ENCODE data around the gene RGS6. TPM values are rescaled to one million over a fixed set of nuclear protein-coding genes. Genes with fewer than 3 reads are reported as not detected.

Gene RGS6
- total RNA-seq, 4 donors from 2014 or later: 7.6 to 25.3 (median 17.2) TPM

DNA sequence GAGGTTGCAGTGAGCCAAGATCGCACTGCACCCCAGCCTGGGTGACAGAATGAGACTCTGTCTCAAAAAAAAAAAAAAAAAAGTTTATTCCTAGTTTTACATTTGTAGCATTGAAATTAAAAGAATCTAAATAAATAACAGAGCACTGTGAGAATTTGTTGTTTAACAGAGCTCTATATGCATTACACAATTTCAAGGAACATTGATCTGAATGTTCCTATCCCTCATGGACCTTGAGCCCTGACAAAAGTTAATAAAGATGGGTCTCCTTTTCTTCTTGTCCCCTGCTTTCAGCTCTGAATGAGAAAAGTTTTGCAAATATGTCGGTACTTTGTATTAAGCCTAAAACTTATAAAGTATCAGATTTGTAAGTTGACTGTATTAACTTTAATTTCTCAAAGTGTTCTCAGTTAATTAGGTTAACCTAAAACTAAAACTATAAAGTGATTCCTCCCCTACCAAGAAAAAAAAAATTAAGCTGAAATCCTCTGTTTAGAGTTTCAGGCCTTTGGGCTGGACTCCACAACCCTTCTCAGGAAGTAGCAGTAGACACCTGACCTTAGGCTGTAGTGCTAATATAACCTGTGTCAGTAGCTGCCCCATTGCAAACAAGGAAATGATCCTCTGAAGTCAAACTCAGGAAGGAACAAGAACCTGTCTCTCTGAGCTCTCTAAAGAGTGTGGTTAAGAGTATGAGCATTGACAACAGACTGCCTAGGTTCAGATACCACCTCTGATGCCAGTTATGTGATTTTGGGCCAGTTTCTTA lies 484.0 kb downstream of the RGS6 start:
- Histone ChIP-seq H3K27me3 (no peaks in the 10 kb centered on the region), H3K27ac (no peak overlapping the region), H3K4me1 (no peaks in the 10 kb centered on the region), H3K4me3 (replicated peaks in 1 of 3) (no peak overlapping the region), H3K36me3 (no peaks in the 10 kb centered on the region), H3K9me3 (no peaks in the 10 kb centered on the region)
- DNase-seq: no peak
- TF ChIP-seq, protein P1, sequence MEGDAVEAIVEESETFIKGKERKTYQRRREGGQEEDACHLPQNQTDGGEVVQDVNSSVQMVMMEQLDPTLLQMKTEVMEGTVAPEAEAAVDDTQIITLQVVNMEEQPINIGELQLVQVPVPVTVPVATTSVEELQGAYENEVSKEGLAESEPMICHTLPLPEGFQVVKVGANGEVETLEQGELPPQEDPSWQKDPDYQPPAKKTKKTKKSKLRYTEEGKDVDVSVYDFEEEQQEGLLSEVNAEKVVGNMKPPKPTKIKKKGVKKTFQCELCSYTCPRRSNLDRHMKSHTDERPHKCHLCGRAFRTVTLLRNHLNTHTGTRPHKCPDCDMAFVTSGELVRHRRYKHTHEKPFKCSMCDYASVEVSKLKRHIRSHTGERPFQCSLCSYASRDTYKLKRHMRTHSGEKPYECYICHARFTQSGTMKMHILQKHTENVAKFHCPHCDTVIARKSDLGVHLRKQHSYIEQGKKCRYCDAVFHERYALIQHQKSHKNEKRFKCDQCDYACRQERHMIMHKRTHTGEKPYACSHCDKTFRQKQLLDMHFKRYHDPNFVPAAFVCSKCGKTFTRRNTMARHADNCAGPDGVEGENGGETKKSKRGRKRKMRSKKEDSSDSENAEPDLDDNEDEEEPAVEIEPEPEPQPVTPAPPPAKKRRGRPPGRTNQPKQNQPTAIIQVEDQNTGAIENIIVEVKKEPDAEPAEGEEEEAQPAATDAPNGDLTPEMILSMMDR (IDR thresholded peaks at IDR 0.05): no peak
- no peak for TF ChIP-seq POLR2A (IDR thresholded peaks at IDR 0.05)
- intact Hi-C loops (cut with DNase I): no loop called here
- 95 to 99% methylated on average over 2 of the region's 2 CpGs for WGBS, 2 donors

DNA sequence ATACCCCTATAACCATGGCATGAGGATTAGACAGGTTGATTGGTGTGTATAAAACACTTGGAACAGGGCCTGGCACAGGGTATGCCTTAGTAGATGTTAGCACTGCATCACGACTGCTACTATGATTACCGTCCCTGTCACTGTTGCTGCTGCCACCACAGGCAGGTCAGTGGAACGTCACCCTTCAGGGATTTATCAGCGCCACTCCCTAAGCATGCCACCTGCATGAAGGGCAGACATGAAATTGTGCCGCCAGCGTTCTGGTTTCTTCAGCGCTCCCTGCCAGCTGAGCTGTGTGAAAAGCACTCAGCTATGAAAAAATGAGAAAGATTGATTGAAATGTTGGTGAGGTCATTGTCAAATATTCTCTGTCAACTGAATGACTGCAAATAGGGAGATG lies 484.7 kb downstream of the RGS6 start:
- Histone ChIP-seq H3K27ac (no peak overlapping the region), H3K4me1 (no peaks in the 10 kb centered on the region), H3K4me3 (replicated peaks in 1 of 3) (no peak overlapping the region), H3K36me3 (no peaks in the 10 kb centered on the region), H3K9me3 (no peaks in the 10 kb centered on the region), H3K27me3 (no peaks in the 10 kb centered on the region)
- peak; percentile 19 to 32 for DNase-seq
- WGBS, 2 donors: 50 to 67% methylated on average over 3 to 7 of the region's 7 CpGs
- no peak for TF ChIP-seq POLR2A (IDR thresholded peaks at IDR 0.05)
- TF ChIP-seq, protein P1 (IDR thresholded peaks at IDR 0.05): no peak
- intact Hi-C loops (cut with DNase I): no loop called here

DNA sequence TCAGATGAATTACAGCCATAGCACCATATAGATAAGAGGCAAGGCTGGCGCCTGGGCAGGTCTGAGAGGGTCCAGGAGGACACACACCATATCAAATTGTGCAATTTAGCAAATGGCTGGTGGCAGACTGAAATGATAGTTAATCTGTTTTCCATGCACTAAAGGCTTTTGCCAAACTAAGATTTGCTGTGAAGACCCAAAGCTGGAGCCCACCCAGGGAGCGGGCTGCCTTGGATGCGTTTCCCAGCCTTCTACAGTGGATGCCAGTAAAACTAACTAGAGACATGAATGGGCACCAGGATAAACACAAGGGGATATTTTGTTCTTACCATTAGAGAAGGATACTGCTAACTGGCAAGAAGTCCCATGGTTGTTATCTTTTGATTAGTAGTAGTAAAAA lies 486.6 kb downstream of the RGS6 start:
- H3K36me3 ChIP-seq: no peaks in the 10 kb centered on the region
- intact Hi-C loops (cut with DNase I): no loop called here
- no peak overlapping the region for H3K4me3 ChIP-seq (replicated peaks in 1 of 3)
- H3K27me3 ChIP-seq: no peaks in the 10 kb centered on the region
- WGBS, 2 donors: 78 to 85% methylated on average over 3 of the region's 3 CpGs
- TF ChIP-seq, protein P1 (IDR thresholded peaks at IDR 0.05): no peak
- TF ChIP-seq POLR2A (IDR thresholded peaks at IDR 0.05): no peak
- no peak overlapping the region for H3K27ac ChIP-seq
- no peak for DNase-seq
- no peaks in the 10 kb centered on the region for H3K9me3 ChIP-seq
- no peaks in the 10 kb centered on the region for H3K4me1 ChIP-seq

DNA sequence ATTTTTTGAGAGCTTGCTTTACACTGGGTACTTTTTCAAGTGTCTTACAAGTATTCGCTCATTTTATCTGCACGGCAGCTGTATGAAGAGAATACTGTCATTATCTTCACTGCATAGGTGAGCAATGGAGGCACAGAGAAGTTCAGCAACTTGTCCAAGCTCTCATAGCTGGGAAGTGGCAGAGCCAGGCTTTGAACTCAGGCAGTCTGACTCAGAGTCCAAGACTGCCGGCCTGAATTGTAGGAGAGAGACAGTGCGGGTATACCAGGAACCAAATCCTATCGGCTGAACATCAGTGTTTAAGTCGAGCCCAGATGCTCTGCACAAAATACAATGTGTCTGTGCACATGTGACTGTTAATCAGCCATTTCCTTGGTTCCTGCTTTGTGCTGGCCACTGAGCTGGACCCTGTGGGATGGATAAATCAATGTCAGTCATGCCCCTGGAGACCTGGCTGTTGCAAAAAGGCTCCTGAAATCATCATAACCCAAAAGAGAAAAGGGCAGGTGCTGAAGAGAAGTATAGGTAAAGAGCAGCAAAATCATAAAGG lies 487.1 kb downstream of the RGS6 start:
- no peaks in the 10 kb centered on the region for H3K36me3 ChIP-seq
- H3K27me3 ChIP-seq: no peaks in the 10 kb centered on the region
- no peak overlapping the region for H3K4me3 ChIP-seq (replicated peaks in 1 of 3)
- no peak overlapping the region for H3K27ac ChIP-seq
- no peaks in the 10 kb centered on the region for H3K4me1 ChIP-seq
- WGBS, 2 donors: 77 to 83% methylated on average over 6 of the region's 6 CpGs
- no peaks in the 10 kb centered on the region for H3K9me3 ChIP-seq
- intact Hi-C loops (cut with DNase I): no loop called here
- no peak for DNase-seq
- TF ChIP-seq, protein P1 (IDR thresholded peaks at IDR 0.05): no peak
- TF ChIP-seq POLR2A (IDR thresholded peaks at IDR 0.05): no peak

DNA sequence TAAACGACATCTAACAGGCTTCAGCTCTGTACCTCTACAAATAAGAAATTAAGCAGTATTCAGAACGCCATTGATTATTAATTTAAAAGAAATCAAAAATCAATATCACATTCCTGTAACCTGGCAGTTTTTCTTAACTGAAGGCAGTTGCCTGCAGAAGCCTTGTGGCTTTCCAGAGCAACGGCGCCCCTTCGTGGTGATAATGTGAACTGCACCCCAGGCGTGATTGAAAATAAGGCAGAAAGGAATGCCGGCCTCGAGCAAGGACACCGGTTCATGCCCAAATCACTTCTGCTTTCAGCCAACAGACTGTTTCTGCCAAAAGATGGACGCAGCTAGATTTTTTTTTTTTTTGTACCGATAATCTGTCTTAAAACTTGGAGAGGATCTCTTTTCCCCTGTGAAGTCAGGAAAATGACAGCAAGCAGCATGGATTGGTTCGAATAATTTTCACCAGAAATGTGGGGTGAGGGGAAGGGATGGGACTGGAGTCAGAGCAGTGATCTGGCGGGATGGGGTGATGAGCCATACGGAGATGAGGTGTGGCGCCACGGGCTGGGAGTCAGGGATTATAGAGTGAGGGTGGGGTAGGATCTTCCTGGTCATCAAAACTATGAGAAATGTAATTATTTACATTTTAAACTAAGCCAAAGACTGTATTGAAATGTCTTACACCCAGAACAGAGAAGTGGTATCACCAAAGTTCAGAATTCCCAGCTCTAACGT lies 488.7 kb downstream of the RGS6 start:
- intact Hi-C loops (cut with DNase I): no loop called here
- Histone ChIP-seq H3K9me3 (no peaks in the 10 kb centered on the region), H3K4me3 (replicated peaks in 1 of 3) (no peak overlapping the region), H3K27ac (no peak overlapping the region), H3K36me3 (no peaks in the 10 kb centered on the region), H3K27me3 (no peaks in the 10 kb centered on the region), H3K4me1 (no peaks in the 10 kb centered on the region)
- WGBS, 2 donors: 29 to 33% methylated on average over 17 of the region's 17 CpGs
- peak; percentile 86 to 92 for DNase-seq
- TF ChIP-seq, protein P1 (IDR thresholded peaks at IDR 0.05): peak; percentile 90 to 98 (median 94)
- TF ChIP-seq POLR2A (IDR thresholded peaks at IDR 0.05): no peak

All from thyroid gland (tissue), 4 donors.